H1 (cell line): ENCODE data around the gene NUBP2. TPM values are rescaled to one million over a fixed set of nuclear protein-coding genes. Genes with fewer than 3 reads are reported as not detected.

Experiments used
- CTCF ChIA-PET: fragments of 300-600 bp; sonication (Branson Sonifier 250); formaldehyde crosslinking; loops from one replicate; lab custom pipeline; 2021; ENCODE audit not compliant: partially characterized antibody; lab: Charles Lee
- POLR2A ChIA-PET: fragments of 300-600 bp; sonication (Branson Sonifier 250); formaldehyde crosslinking; loops from one replicate; lab custom pipeline; 2021; ENCODE audit warnings: inconsistent platforms; ENCODE audit not compliant: partially characterized antibody; lab: Charles Lee
- DNase-seq, 2 experiments: peaks; one replicate each; pipeline versions ENCODE4 v3.0.0 to v3.0.0-alpha.2; 2010 to 2022; ENCODE audit warnings: low spot score in 2 of 2, low read depth in 1 of 2, mixed read lengths in 1 of 2
- FAIRE-seq: peaks from 2 replicates; lab custom pipeline; 2011; peaks lifted over from hg19 to GRCh38; lab: Jason Lieb, UNC
- H2AFZ ChIP-seq: 2 replicates; pipeline ENCODE4 v1.8.1; 2012; ENCODE audit warnings: low read length, inconsistent platforms
- H2AK5ac ChIP-seq: 2 replicates; pipeline ENCODE4 v1.6.1; 2013; ENCODE audit warnings: low read depth, low read length
- H2BK120ac ChIP-seq: replicated peaks from 2 replicates; pipeline ENCODE3; 2013; ENCODE audit warnings: low read depth, low read length, inconsistent platforms
- H2BK12ac ChIP-seq: 2 replicates; pipeline ENCODE4 v1.6.1; 2013; ENCODE audit warnings: low read depth, low read length
- H2BK15ac ChIP-seq: 2 replicates; pipeline ENCODE4 v1.6.1; 2013; ENCODE audit warnings: low read length
- H2BK20ac ChIP-seq: 2 replicates; pipeline ENCODE4 v1.6.1; 2013; ENCODE audit warnings: low read length
- H2BK5ac ChIP-seq: 2 replicates; pipeline ENCODE4 v1.6.1; 2013; ENCODE audit warnings: low read depth, low read length
- H3K14ac ChIP-seq: 2 replicates; pipeline ENCODE4 v1.6.1; 2013; ENCODE audit warnings: inconsistent platforms; ENCODE audit not compliant: insufficient read length
- H3K18ac ChIP-seq: 2 replicates; pipeline ENCODE4 v1.6.1; 2013; ENCODE audit warnings: low read length; ENCODE audit errors: extremely low read depth
- H3K23ac ChIP-seq: 2 replicates; pipeline ENCODE4 v1.6.1; 2013; ENCODE audit warnings: inconsistent platforms; ENCODE audit not compliant: insufficient read length
- H3K23me2 ChIP-seq: 2 replicates; pipeline ENCODE4 v1.6.1; 2013; ENCODE audit warnings: low read depth, low read length
- H3K27ac ChIP-seq: 2 replicates; pipeline ENCODE4 v1.6.1; 2011; ENCODE audit warnings: low read depth, low read length, inconsistent platforms
- H3K27me3 ChIP-seq, 4 experiments: replicated peaks in 1 of 4; 1 replicate in 1 of 4; 2 replicates in 3 of 4; pipeline versions ENCODE4 v1.6.1 to v1.8.1; 2011 to 2013; ENCODE audit warnings: low read length in 3 of 4, mild to moderate bottlenecking in 3 of 4, inconsistent platforms in 2 of 4, mixed read lengths in 2 of 4, moderate library complexity in 1 of 4; ENCODE audit not compliant: control insufficient read depth in 3 of 4, insufficient read depth in 3 of 4; ENCODE audit errors: extremely low read depth in 1 of 4
- H3K36me3 ChIP-seq, 4 experiments: 2 replicates each; pipeline versions ENCODE4 v1.6.1 to v1.8.1; 2011 to 2013; ENCODE audit warnings: mild to moderate bottlenecking in 4 of 4, low read length in 3 of 4, moderate library complexity in 2 of 4, control low read depth in 1 of 4, inconsistent platforms in 1 of 4; ENCODE audit not compliant: insufficient read depth in 4 of 4, control insufficient read depth in 2 of 4
- H3K4ac ChIP-seq: replicated peaks from 2 replicates; pipeline ENCODE3; 2013; ENCODE audit warnings: low read length, low read depth, mixed read lengths, inconsistent platforms; ENCODE audit not compliant: insufficient read length
- H3K4me1 ChIP-seq, 4 experiments: replicated peaks in 1 of 4; 1 replicate in 1 of 4; 2 replicates in 3 of 4; pipeline versions ENCODE4 v1.6.1 to v1.8.1; 2011 to 2013; ENCODE audit warnings: low read length in 3 of 4, inconsistent platforms in 2 of 4, mixed read lengths in 1 of 4; ENCODE audit not compliant: insufficient read depth in 4 of 4, control insufficient read depth in 3 of 4
- H3K4me2 ChIP-seq, 2 experiments: 2 replicates each; pipeline versions ENCODE4 v1.6.1 to v1.8.1; 2011 to 2013; ENCODE audit warnings: low read depth in 2 of 2, low read length in 2 of 2, control low read depth in 1 of 2, inconsistent platforms in 1 of 2, mild to moderate bottlenecking in 1 of 2; ENCODE audit not compliant: insufficient read depth in 1 of 2
- H3K4me3 ChIP-seq, 4 experiments: fragments of 200-600, 300-600 bp in 1 of 4; sonication (generic), shearing (Covaris generic), sonication (Bioruptor Twin) in 1 of 4; 2 replicates each; pipeline versions ENCODE4 v1.5.1 to v1.8.1; 2011 to 2016; ENCODE audit warnings: low read length in 4 of 4, low read depth in 3 of 4, control low read depth in 2 of 4, inconsistent platforms in 2 of 4, mild to moderate bottlenecking in 2 of 4, mixed read lengths in 1 of 4, moderate library complexity in 1 of 4; ENCODE audit not compliant: insufficient read depth in 2 of 4; ENCODE audit errors: extremely low read depth in 1 of 4
- H3K56ac ChIP-seq: replicated peaks from 2 replicates; pipeline ENCODE3; 2013; ENCODE audit warnings: low read depth, mild to moderate bottlenecking, mixed read lengths, low read length, inconsistent platforms; ENCODE audit not compliant: insufficient read length
- H3K79me1 ChIP-seq: 2 replicates; pipeline ENCODE4 v1.6.1; 2013; ENCODE audit warnings: low read depth, low read length, control low read depth
- H3K79me2 ChIP-seq, 2 experiments: 2 replicates each; pipeline versions ENCODE4 v1.6.1 to v1.8.1; 2012 to 2013; ENCODE audit warnings: low read length in 2 of 2, mild to moderate bottlenecking in 2 of 2, inconsistent platforms in 1 of 2; ENCODE audit not compliant: insufficient read depth in 2 of 2, control insufficient read depth in 1 of 2
- H3K9ac ChIP-seq, 4 experiments: replicated peaks in 1 of 4; 1 replicate in 1 of 4; 2 replicates in 3 of 4; pipeline versions ENCODE4 v1.6.1 to v1.8.1; 2011 to 2013; ENCODE audit warnings: low read depth in 3 of 4, low read length in 3 of 4, control low read depth in 2 of 4, mild to moderate bottlenecking in 2 of 4, moderate library complexity in 2 of 4, inconsistent platforms in 1 of 4; ENCODE audit errors: extremely low read depth in 1 of 4
- H3K9me3 ChIP-seq, 2 experiments: 2 replicates each; pipeline versions ENCODE4 v1.6.1 to v1.8.1; 2012 to 2013; ENCODE audit warnings: mild to moderate bottlenecking in 2 of 2, moderate library complexity in 2 of 2, control low read depth in 1 of 2, inconsistent platforms in 1 of 2, low read depth in 1 of 2, low read length in 1 of 2, mixed read lengths in 1 of 2; ENCODE audit not compliant: insufficient read depth in 2 of 2
- H4K20me1 ChIP-seq, 2 experiments: replicated peaks in 1 of 2; 2 replicates each; pipeline versions ENCODE3 to v1.8.1; 2011 to 2013; ENCODE audit warnings: inconsistent platforms in 2 of 2, low read length in 2 of 2, mild to moderate bottlenecking in 1 of 2; ENCODE audit not compliant: insufficient read depth in 2 of 2, control insufficient read depth in 1 of 2
- H4K5ac ChIP-seq: 2 replicates; pipeline ENCODE4 v1.6.1; 2013; ENCODE audit warnings: low read length, low read depth, mixed read lengths, inconsistent platforms; ENCODE audit not compliant: insufficient read length
- H4K8ac ChIP-seq: 2 replicates; pipeline ENCODE4 v1.8.0; 2013; ENCODE audit warnings: mild to moderate bottlenecking, moderate library complexity, low read length, inconsistent platforms; ENCODE audit not compliant: insufficient read depth; ENCODE audit errors: extremely low read depth
- H4K91ac ChIP-seq: replicated peaks from 2 replicates; pipeline ENCODE3; 2013; ENCODE audit warnings: low read length, mixed read lengths, inconsistent platforms; ENCODE audit not compliant: insufficient read length
- BRCA1 ChIP-seq: IDR thresholded peaks from 2 replicates; pipeline ENCODE4 v1.6.1; 2012; ENCODE audit warnings: low read depth, low read length, improper control_type of control experiment
- CTCF ChIP-seq, 3 experiments: IDR thresholded peaks; 1 replicate in 2 of 3; 2 replicates in 1 of 3; pipeline versions ENCODE4 v1.5.1 to v1.6.1; 2011; ENCODE audit warnings: low read length in 3 of 3, mild to moderate bottlenecking in 3 of 3, inconsistent platforms in 2 of 3, low read depth in 1 of 3, moderate library complexity in 1 of 3; ENCODE audit not compliant: insufficient read depth in 1 of 3; ENCODE audit errors: control extremely low read depth in 1 of 3
- EP300 ChIP-seq, 2 experiments: IDR thresholded peaks; 1 replicate in 1 of 2; 2 replicates in 1 of 2; pipeline ENCODE4 v1.6.1; 2011 to 2012; ENCODE audit warnings: low read depth in 2 of 2, low read length in 2 of 2, mild to moderate bottlenecking in 2 of 2, borderline replicate concordance in 1 of 2, inconsistent platforms in 1 of 2, moderate library complexity in 1 of 2
- KDM1A ChIP-seq: fragments of 200-600, 300-600 bp; sonication (generic); IDR thresholded peaks from 2 replicates; pipeline ENCODE4 v1.7.1; 2016; ENCODE audit warnings: mild to moderate bottlenecking, low read length, borderline replicate concordance
- KDM5A ChIP-seq: fragments of 200-600 bp; IDR thresholded peaks from 2 replicates; pipeline ENCODE4 v1.7.1; 2012; ENCODE audit warnings: mild to moderate bottlenecking, low read length, inconsistent platforms, mixed read lengths
- POU5F1 ChIP-seq: IDR thresholded peaks from 2 replicates; pipeline ENCODE4 v1.6.1; 2011; ENCODE audit warnings: low read depth, mild to moderate bottlenecking, low read length, moderate library complexity
- SP4 ChIP-seq: IDR thresholded peaks from 2 replicates; pipeline ENCODE4 v1.6.1; 2012; ENCODE audit warnings: low read length, inconsistent platforms
- WGBS, 2 experiments: shearing (Covaris generic) in 1 of 2; methylation state at CpG; one replicate each; pipeline versions ENCODE4 v1.1.6 to v1.1.7; 2013 to 2015; ENCODE audit warnings: low lambda C conversion rate in 2 of 2, mixed read lengths in 2 of 2, inconsistent platforms in 1 of 2, low coverage in 1 of 2, missing lambda C conversion rate in 1 of 2; ENCODE audit not compliant: insufficient replicate concordance in 2 of 2, insufficient coverage in 1 of 2, insufficient read length in 1 of 2; ENCODE audit errors: extremely low coverage in 1 of 2, missing lambda C conversion rate in 1 of 2; 5-methylcytosine and 5-hydroxymethylcytosine counted together
- polyA plus RNA-seq, 7 experiments: library from polyadenylated mRNA; depleted of rRNA in 3 of 7; stranded (reverse) in 5 of 7; unstranded in 2 of 7; fragments of >200 nt in 5 of 7; fragments of 200-250 nt in 2 of 7; gene quantifications; 1 replicate in 5 of 7; 2 replicates in 1 of 7; 4 replicates in 1 of 7; pipeline versions ENCODE4 v1.2.1 to v1.2.3, GENCODE V29; 2011 to 2013; ENCODE audit warnings: missing spikeins in 2 of 7, mixed read lengths in 2 of 7
- total RNA-seq: library from RNA; stranded (reverse); fragmentation: NEBNext Ultra II Directional; extraction: Animal tissue kit (Norgen Biotek cat#: 25700); gene quantifications from 2 replicates; pipeline ENCODE4 v1.2.1, GENCODE V29; 2021

Gene NUBP2
- total and polyA plus RNA-seq, 2 of the 8 experiments (the other 6 are each of a cell fraction or from before 2014, with no cell fraction given), result 70.3 to 96.9 TPM

GRCh38 chr16:1762196-1762878 lies 20.4 kb upstream of the NUBP2 start:
- no peak for DNase-seq
- no peak for FAIRE-seq
- H4K5ac ChIP-seq, result no peak overlapping the region
- H2AK5ac ChIP-seq, result no peak overlapping the region
- no peak overlapping the region for H3K4me2 ChIP-seq
- H3K56ac ChIP-seq, result no peak overlapping the region
- H3K9ac ChIP-seq, result no peak overlapping the region; a peak in 2 of 7 replicates
- H2BK20ac ChIP-seq, result no peak overlapping the region
- no peak overlapping the region for H2BK120ac ChIP-seq
- H3K18ac ChIP-seq, result no peak overlapping the region
- H3K4me1 ChIP-seq, result peaks cover 0 to 13% (median 7%) of the 10 kb centered on the region in 4 experiments; a peak in 5 of 7 replicates
- H3K36me3 ChIP-seq, result peaks cover 2 to 23% (median 7%) of the 10 kb centered on the region in 4 experiments; a peak in 4 of 8 replicates
- H2BK12ac ChIP-seq, result no peak overlapping the region
- H4K20me1 ChIP-seq, result peaks cover 1 to 10% of the 10 kb centered on the region in 2 experiments
- H3K79me2 ChIP-seq, result no peaks in the 10 kb centered on the region; a peak in 1 of 4 replicates
- ChIA-PET POLR2A (interaction anchor here (0.9 to 13.5 kb wide), 6 partner anchors 8 to 203 kb away, joined by 3 to 246 read pairs (median 10); partner anchors contain the start of genes EME2, MRPS34, NUBP2 and RPS2), CTCF (interaction anchor here (0.7 to 3.3 kb wide), 5 partner anchors 12 to 57 kb away, joined by 3 to 21 read pairs (median 13); partner anchors contain the start of gene MAPK8IP3)
- no peak overlapping the region for H3K4me3 ChIP-seq
- H3K9me3 ChIP-seq, result no peaks in the 10 kb centered on the region; a peak in 1 of 4 replicates
- no peak overlapping the region for H3K4ac ChIP-seq
- TF ChIP-seq BRCA1 (no peak), CTCF (IDR thresholded peaks at IDR 0.05; ENCODE audit: control extremely low read depth in 1 of 3, insufficient read depth in 1 of 3, low read depth in 1 of 3, low read length in 3 of 3) (no peak), EP300 (IDR thresholded peaks at IDR 0.05; ENCODE audit: borderline replicate concordance in 1 of 2, low read depth in 2 of 2, low read length in 2 of 2) (no peak), KDM1A (no peak), POU5F1 (no peak), KDM5A (no peak), SP4 (no peak)
- no peak overlapping the region for H4K8ac ChIP-seq
- H3K23ac ChIP-seq, result no peak overlapping the region
- no peaks in the 10 kb centered on the region for H3K79me1 ChIP-seq
- no peaks in the 10 kb centered on the region; a peak in 1 of 7 replicates for H3K27me3 ChIP-seq
- no peak overlapping the region for H3K27ac ChIP-seq
- no peak overlapping the region for H2AFZ ChIP-seq
- H2BK5ac ChIP-seq, result no peak overlapping the region
- H3K14ac ChIP-seq, result no peak overlapping the region
- no peak overlapping the region for H2BK15ac ChIP-seq
- no peaks in the 10 kb centered on the region; the same call in 1 of the 2 replicates for H3K23me2 ChIP-seq
- no peak overlapping the region for H4K91ac ChIP-seq
- WGBS, 2 experiments, result 93% methylated on average over 23 of the region's 30 CpGs; no CpG with 5 or more reads in 1 of the 2 experiments
